IMR-90 (cell line): ENCODE measurements around the gene GARIN5A. TPM values are rescaled to one million over a fixed set of nuclear protein-coding genes. Genes with fewer than 3 reads are reported as not detected.

Source experiments
- ATAC-seq: fragments of 200-7000 bp; cut with Tn5 transposase; 2 replicates; pipeline ENCODE4 v1.9.1; 2020; ENCODE audit warnings: low read depth, mild to moderate bottlenecking, moderate library complexity
- BruUV-seq: library from RNA; stranded (reverse); fragments of 400-500 nt; replicated peaks from 2 replicates; lab custom pipeline; 2021; lab: Mats Ljungman, UMichigan
- CTCF ChIA-PET: fragments of 300-600 bp; formaldehyde crosslinking; extraction: SDS; loops from one replicate; lab custom pipeline; 2021; ENCODE audit warnings: antibody characterized with exemption; lab: Yijun Ruan, JAX
- POLR2A ChIA-PET: fragments of 300-600 bp; sonication (Branson Sonifier 250); formaldehyde crosslinking; loops from one replicate; lab custom pipeline; 2022; ENCODE audit warnings: antibody characterized with exemption; ENCODE audit not compliant: unreplicated experiment; lab: Charles Lee
- DNase-seq: peaks from one replicate; pipeline ENCODE4 v3.0.0; 2013
- H2AFZ ChIP-seq: replicated peaks from 2 replicates; pipeline ENCODE3; 2013; ENCODE audit warnings: low read length, mild to moderate bottlenecking; ENCODE audit not compliant: poor library complexity
- H2AK5ac ChIP-seq: 2 replicates; pipeline ENCODE4 v1.6.1; 2013; ENCODE audit warnings: low read depth, low read length, inconsistent platforms
- H2AK9ac ChIP-seq: replicated peaks from 2 replicates; pipeline ENCODE3; 2013; ENCODE audit warnings: mild to moderate bottlenecking, low read depth, low read length, moderate library complexity; ENCODE audit not compliant: poor library complexity
- H2BK120ac ChIP-seq: 2 replicates; pipeline ENCODE4 v1.6.1; 2013; ENCODE audit warnings: low read depth, low read length, inconsistent platforms
- H2BK15ac ChIP-seq: 3 replicates; pipeline ENCODE4 v1.6.1; 2013; ENCODE audit warnings: low read depth, low read length, inconsistent platforms
- H2BK20ac ChIP-seq: 2 replicates; pipeline ENCODE4 v1.6.1; 2013; ENCODE audit warnings: low read depth, mild to moderate bottlenecking, inconsistent platforms, low read length, moderate library complexity
- H2BK5ac ChIP-seq: 2 replicates; pipeline ENCODE4 v1.6.1; 2013; ENCODE audit warnings: mild to moderate bottlenecking, low read depth, low read length, inconsistent platforms; ENCODE audit not compliant: poor library complexity, severe bottlenecking
- H3K14ac ChIP-seq: replicated peaks from 2 replicates; pipeline ENCODE4 v1.6.1; 2013; ENCODE audit warnings: low read depth, low read length, inconsistent platforms
- H3K18ac ChIP-seq: 2 replicates; pipeline ENCODE4 v1.6.1; 2013; ENCODE audit warnings: low read depth, low read length, control low read depth
- H3K23ac ChIP-seq: 2 replicates; pipeline ENCODE4 v1.6.1; 2013; ENCODE audit warnings: low read depth, low read length, inconsistent platforms
- H3K27ac ChIP-seq: 2 replicates; pipeline ENCODE4 v1.5.1; 2013; ENCODE audit warnings: mild to moderate bottlenecking, control low read depth, low read length; ENCODE audit not compliant: insufficient read depth
- H3K27me3 ChIP-seq: 2 replicates; pipeline ENCODE4 v1.6.1; 2013; ENCODE audit warnings: low read length; ENCODE audit not compliant: control insufficient read depth, insufficient read depth
- H3K36me3 ChIP-seq: 2 replicates; pipeline ENCODE4 v1.6.1; 2013; ENCODE audit warnings: low read length, mixed read lengths; ENCODE audit not compliant: control insufficient read depth, insufficient read depth
- H3K4ac ChIP-seq: 2 replicates; pipeline ENCODE4 v1.6.1; 2013; ENCODE audit warnings: low read depth, low read length, inconsistent platforms
- H3K4me1 ChIP-seq: 2 replicates; pipeline ENCODE4 v1.6.1; 2013; ENCODE audit warnings: low read length, mixed read lengths; ENCODE audit not compliant: control insufficient read depth, insufficient read depth
- H3K4me2 ChIP-seq: 2 replicates; pipeline ENCODE4 v1.6.1; 2013; ENCODE audit warnings: low read depth, mild to moderate bottlenecking, control low read depth, low read length, moderate library complexity
- H3K4me3 ChIP-seq: 2 replicates; pipeline ENCODE4 v1.5.1; 2013; ENCODE audit warnings: low read depth, mild to moderate bottlenecking, control low read depth, low read length, moderate library complexity; ENCODE audit not compliant: insufficient read depth
- H3K56ac ChIP-seq: 2 replicates; pipeline ENCODE4 v1.6.1; 2013; ENCODE audit warnings: low read length, inconsistent platforms; ENCODE audit not compliant: insufficient read depth; ENCODE audit errors: extremely low read depth
- H3K79me1 ChIP-seq, 2 experiments: 2 replicates each; pipeline ENCODE4 v1.6.1; 2013; ENCODE audit warnings: low read length in 2 of 2, inconsistent platforms in 1 of 2, low read depth in 1 of 2
- H3K9ac ChIP-seq: 2 replicates; pipeline ENCODE4 v1.6.1; 2013; ENCODE audit warnings: low read depth, low read length, control low read depth
- H3K9me1 ChIP-seq: 2 replicates; pipeline ENCODE4 v1.6.1; 2013; ENCODE audit warnings: low read length, inconsistent platforms; ENCODE audit not compliant: insufficient read depth
- H3K9me3 ChIP-seq: 2 replicates; pipeline ENCODE4 v1.6.1; 2013; ENCODE audit warnings: low read length; ENCODE audit not compliant: control insufficient read depth, insufficient read depth
- H4K20me1 ChIP-seq: 2 replicates; pipeline ENCODE4 v1.6.1; 2013; ENCODE audit warnings: low read length, inconsistent platforms; ENCODE audit not compliant: insufficient read depth
- H4K5ac ChIP-seq: 2 replicates; pipeline ENCODE4 v1.6.1; 2013; ENCODE audit warnings: mild to moderate bottlenecking, low read depth, low read length, control low read depth
- H4K8ac ChIP-seq, 2 experiments: 2 replicates each; pipeline ENCODE4 v1.6.1; 2013; ENCODE audit warnings: low read depth in 2 of 2, low read length in 2 of 2, control low read depth in 1 of 2, inconsistent platforms in 1 of 2
- H4K91ac ChIP-seq: 2 replicates; pipeline ENCODE4 v1.6.1; 2013; ENCODE audit warnings: low read depth, low read length, inconsistent platforms; ENCODE audit not compliant: insufficient read depth
- CEBPB ChIP-seq: IDR thresholded peaks from 2 replicates; pipeline ENCODE4 v1.6.1; 2012; ENCODE audit warnings: low read depth, low read length, improper control_type of control experiment
- RAD21 ChIP-seq: IDR thresholded peaks from 2 replicates; pipeline ENCODE4 v1.6.1; 2012; ENCODE audit warnings: low read length, improper control_type of control experiment
- RCOR1 ChIP-seq: IDR thresholded peaks from 2 replicates; pipeline ENCODE4 v1.6.1; 2012; ENCODE audit warnings: mild to moderate bottlenecking, low read length, improper control_type of control experiment; ENCODE audit not compliant: insufficient replicate concordance
- RFX5 ChIP-seq: IDR thresholded peaks from 2 replicates; pipeline ENCODE4 v1.8.0; 2012; ENCODE audit warnings: low read depth, mild to moderate bottlenecking, low read length, moderate library complexity
- USF2 ChIP-seq: fragments of 150-350 bp; IDR thresholded peaks from 2 replicates; pipeline ENCODE4 v1.6.1; 2017; ENCODE audit warnings: mild to moderate bottlenecking, antibody characterized with exemption, low read length, low read depth
- WGBS, 2 experiments: methylation state at CpG; one replicate each; pipeline versions ENCODE4 v1.1.5 to v1.1.7; 2013; ENCODE audit warnings: missing lambda C conversion rate in 2 of 2; ENCODE audit not compliant: insufficient read length in 1 of 2; ENCODE audit errors: extremely low coverage in 2 of 2; 5-methylcytosine and 5-hydroxymethylcytosine counted together
- dilution Hi-C: fragments of 300-500 bp; cut with HindIII; formaldehyde crosslinking; loops from one replicate; pipeline ENCODE4 v1.14.3; 2018; ENCODE audit warnings: low sequenced_read_pairs; ENCODE audit not compliant: unreplicated experiment
- in situ Hi-C: fragments of 300-500 bp; cut with MboI; formaldehyde crosslinking; loops from 3 replicates; pipeline ENCODE4 v1.14.3; 2019; ENCODE audit warnings: low sequenced_read_pairs, inconsistent platforms, mixed read lengths
- intact Hi-C: fragments of 100-400 bp; cut with micrococcal nuclease; formaldehyde crosslinking; loops from 2 replicates; pipeline ENCODE4 v1.10.0; 2022
- polyA plus RNA-seq, 3 experiments: library from polyadenylated mRNA; depleted of rRNA; stranded (reverse); fragments of >200 nt; gene quantifications; 2 replicates each; pipeline ENCODE4 v1.2.3, GENCODE V29; 2012; ENCODE audit warnings: low replicate concordance in 1 of 3
- total RNA-seq: library from RNA; depleted of rRNA; stranded (reverse); fragments of >200 nt; gene quantifications from 2 replicates; pipeline ENCODE4 v1.2.3, GENCODE V29; 2012

The GARIN5A gene
- total and polyA plus RNA-seq, 2 of the 4 experiments (the other 2 are of a cell fraction) = 0.53 TPM; not detected in 1

GRCh38 chr19:50501568-50502475, 25.2 kb upstream of the GARIN5A start:
- Histone ChIP-seq H3K4me2 (no peak overlapping the region), H2BK20ac (no peak overlapping the region), H4K91ac (no peak overlapping the region), H4K20me1 (no peaks in the 10 kb centered on the region), H2AFZ (no peak overlapping the region), H3K27ac (no peak overlapping the region), H3K9ac (no peak overlapping the region), H3K9me1 (no peaks in the 10 kb centered on the region), H3K4ac (no peak overlapping the region), H3K9me3 (no peaks in the 10 kb centered on the region), H2BK15ac (no peak overlapping the region), H2AK9ac (no peak overlapping the region), H4K8ac (no peak overlapping the region), H3K79me1 (no peaks in the 10 kb centered on the region), H3K27me3 (peaks cover 19% of the 10 kb centered on the region; the same call in 1 of the 2 replicates), H3K23ac (no peak overlapping the region), H4K5ac (no peak overlapping the region), H2BK5ac (no peak overlapping the region), H3K36me3 (peaks cover 2% of the 10 kb centered on the region; the same call in 1 of the 2 replicates), H3K18ac (no peak overlapping the region), H3K4me3 (no peak overlapping the region), H2AK5ac (no peak overlapping the region), H2BK120ac (no peak overlapping the region), H3K56ac (no peak overlapping the region), H3K14ac (no peak overlapping the region), H3K4me1 (no peaks in the 10 kb centered on the region)
- dilution Hi-C loops = no loop called here
- TF ChIP-seq RFX5 (no peak), RCOR1 (no peak), RAD21 (no peak), CEBPB (no peak), USF2 (no peak)
- ATAC-seq (no peak), DNase-seq (no peak)
- WGBS, 2 experiments = 20% methylated on average over 10 of the region's 25 CpGs; no CpG with 5 or more reads in 1 of the 2 experiments
- in situ Hi-C loops = no loop called here
- CTCF ChIA-PET = no interaction called here
- POLR2A ChIA-PET = no interaction called here
- intact Hi-C loops = no loop called here
- BruUV-seq = no TSS peak
